GM10248 (cell line): ENCODE measurements around the gene ZRANB3.
"Not testable (repeated sequence)": the region's sequence is repeated elsewhere in the genome, so short reads cannot be mapped to it uniquely, and the experiment has no call there.

ENCODE experiments used
- CTCF ChIA-PET: fragments of 300-600 bp; sonication (Branson Sonifier 250); formaldehyde crosslinking; extraction: SDS; loops from one replicate; lab custom pipeline; 2021; ENCODE audit warnings: antibody characterized with exemption; lab: Yijun Ruan, JAX
- POLR2A ChIA-PET: fragments of 350-650 bp; sonication (Branson Sonifier 250); formaldehyde crosslinking; extraction: SDS; loops from one replicate; lab custom pipeline; 2020; ENCODE audit warnings: antibody characterized with exemption; lab: Yijun Ruan, JAX
- DNase-seq: peaks from one replicate; pipeline ENCODE4 v3.0.0; 2012; ENCODE audit errors: extremely low spot score
- TF ChIP-seq, protein P1 (sequence below): IDR thresholded peaks from 2 replicates; pipeline ENCODE4 v1.5.1; 2012; ENCODE audit warnings: mild to moderate bottlenecking, low read depth; ENCODE audit errors: extremely low read depth, missing control alignments, control extremely low read depth

ZRANB3 gene

DNA sequence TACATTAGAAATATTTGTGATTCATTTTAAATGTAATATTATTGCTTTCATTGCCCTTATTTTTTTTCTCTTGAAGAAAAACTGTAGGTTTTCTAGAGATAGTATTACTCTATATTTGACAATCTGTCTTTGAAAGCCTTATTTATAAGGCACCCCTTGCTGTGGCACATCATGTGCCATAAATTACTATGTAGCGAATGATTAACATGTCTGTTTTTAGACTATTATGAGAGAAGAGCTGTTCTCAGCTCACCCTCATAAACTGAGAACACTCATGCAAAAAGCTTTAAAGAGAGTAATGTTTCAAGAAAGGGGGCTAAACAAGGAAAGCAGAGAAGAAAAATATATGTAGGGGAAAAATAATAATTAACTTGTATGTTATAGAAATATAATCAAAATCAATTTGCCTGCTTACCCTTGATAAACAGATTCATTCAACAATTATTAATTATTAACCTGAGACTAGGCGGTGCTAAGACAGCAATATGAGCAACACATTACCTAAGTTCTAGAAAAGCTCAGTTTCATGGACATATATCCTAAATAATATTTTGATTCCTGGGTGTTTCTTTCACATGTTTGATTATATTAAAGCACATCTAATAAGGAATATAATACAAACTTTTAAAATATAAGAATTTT lies 409.9 kb downstream of the ZRANB3 start:
- TF ChIP-seq, protein P1, sequence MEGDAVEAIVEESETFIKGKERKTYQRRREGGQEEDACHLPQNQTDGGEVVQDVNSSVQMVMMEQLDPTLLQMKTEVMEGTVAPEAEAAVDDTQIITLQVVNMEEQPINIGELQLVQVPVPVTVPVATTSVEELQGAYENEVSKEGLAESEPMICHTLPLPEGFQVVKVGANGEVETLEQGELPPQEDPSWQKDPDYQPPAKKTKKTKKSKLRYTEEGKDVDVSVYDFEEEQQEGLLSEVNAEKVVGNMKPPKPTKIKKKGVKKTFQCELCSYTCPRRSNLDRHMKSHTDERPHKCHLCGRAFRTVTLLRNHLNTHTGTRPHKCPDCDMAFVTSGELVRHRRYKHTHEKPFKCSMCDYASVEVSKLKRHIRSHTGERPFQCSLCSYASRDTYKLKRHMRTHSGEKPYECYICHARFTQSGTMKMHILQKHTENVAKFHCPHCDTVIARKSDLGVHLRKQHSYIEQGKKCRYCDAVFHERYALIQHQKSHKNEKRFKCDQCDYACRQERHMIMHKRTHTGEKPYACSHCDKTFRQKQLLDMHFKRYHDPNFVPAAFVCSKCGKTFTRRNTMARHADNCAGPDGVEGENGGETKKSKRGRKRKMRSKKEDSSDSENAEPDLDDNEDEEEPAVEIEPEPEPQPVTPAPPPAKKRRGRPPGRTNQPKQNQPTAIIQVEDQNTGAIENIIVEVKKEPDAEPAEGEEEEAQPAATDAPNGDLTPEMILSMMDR: no peak
- POLR2A ChIA-PET: no interaction called here
- DNase-seq: no peak
- CTCF ChIA-PET: interaction anchor here (1.3 kb wide), 1 partner anchor 29 kb away, joined by 4 read pairs; no protein-coding TSS in a partner anchor

DNA sequence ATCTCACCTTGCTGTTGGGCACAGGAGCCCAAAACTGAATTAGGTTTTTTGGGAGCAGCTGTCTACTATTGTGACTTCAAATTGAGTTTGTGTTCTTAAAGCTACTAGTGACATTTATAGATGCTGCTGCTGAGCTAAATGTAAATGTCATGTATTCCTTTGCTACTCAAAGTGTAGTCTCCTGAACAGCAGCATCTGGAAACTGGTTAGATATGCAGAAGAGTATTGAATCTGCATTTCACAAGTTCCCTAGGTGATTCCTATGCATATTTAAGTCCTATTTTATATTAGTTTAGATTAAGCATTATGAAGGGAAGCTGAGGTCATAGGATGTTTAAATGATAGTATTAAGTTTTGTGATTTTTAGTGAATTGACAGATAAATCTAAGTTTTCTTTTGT lies 411.4 kb downstream of the ZRANB3 start:
- TF ChIP-seq, protein P1: no peak
- no peak for DNase-seq
- ChIA-PET CTCF (interaction anchor here (1.1 to 1.5 kb wide), 2 partner anchors 9 to 590 kb away, joined by 4 to 7 read pairs; no protein-coding TSS in a partner anchor), POLR2A (no interaction called here)

DNA sequence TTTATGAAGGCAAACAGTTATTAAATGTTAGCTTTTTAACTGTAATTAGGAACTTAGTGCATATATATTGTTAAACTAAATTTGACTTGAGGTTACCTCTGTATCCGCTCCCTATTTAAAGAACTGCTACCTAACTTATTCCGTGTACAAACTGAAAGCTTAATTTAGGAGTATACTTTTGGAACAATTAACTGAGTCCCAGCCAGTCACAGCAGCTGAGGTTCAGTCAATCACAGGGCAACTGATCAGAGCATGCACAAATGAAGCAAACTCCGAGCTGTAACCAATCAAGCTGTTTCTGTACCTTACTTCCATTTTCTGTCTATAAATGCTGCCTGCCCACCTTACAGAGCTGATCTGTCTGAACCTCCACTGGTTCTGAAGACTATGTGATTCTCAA lies 417.7 kb downstream of the ZRANB3 start:
- ChIA-PET CTCF (interaction anchor here (0.9 kb wide), 1 partner anchor 12 kb away, joined by 3 read pairs; no protein-coding TSS in a partner anchor), POLR2A (no interaction called here)
- TF ChIP-seq, protein P1: no peak
- DNase-seq: no peak

DNA sequence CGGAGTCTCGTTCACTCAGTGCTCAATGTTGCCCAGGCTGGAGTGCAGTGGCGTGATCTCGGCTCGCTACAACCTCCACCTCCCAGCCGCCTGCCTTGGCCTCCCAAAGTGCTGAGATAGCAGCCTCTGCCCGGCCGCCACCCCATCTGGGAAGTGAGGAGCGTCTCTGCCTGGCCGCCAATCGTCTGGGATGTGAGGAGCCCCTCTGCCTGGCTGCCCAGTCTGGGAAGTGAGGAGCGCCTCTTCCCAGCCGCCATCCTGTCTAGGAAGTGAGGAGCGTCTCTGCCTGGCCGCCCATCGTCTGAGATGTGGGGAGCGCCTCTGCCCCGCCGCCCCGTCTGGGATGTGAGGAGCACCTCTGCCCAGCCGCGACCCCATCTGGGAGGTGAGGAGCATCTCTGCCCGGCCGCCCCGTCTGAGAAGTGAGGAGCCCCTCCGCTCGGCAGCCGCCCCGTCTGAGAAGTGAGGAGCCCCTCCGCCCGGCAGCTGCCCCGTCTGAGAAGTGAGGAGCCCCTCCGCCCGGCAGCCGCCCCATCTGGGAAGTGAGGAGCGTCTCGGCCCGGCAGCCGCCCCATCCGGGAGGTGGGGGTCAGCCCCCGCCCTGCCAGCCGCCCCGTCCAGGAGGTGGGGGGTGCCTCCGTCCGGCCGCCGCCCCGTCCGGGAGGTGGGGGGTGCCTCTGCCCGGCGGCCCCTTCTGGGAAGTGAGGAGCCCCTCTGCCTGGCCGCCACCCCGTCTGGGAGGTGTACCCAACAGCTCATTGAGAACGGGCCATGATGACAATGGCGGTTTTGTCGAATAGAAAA lies 425.3 kb downstream of the ZRANB3 start:
- DNase-seq, CTCF ChIA-PET, POLR2A ChIA-PET: not testable (repeated sequence)

DNA sequence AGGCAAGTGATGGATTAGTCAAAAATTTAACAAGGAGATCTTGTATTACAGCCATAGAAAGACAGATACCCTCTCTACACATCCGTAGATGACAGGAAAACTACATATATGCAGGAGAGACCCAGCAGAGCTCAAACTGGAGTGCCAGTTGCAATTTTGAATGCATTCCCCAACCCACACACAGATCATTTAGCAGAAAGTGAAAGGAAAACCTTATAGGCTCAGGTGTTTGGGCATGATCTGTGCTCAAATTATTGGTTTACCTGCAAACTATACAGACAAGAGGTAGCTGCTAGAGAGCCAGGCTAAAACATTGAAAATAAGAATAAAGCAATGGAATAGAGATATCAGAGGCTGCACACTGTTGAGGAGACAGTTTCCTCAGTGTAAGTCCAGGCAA lies 427.2 kb downstream of the ZRANB3 start:
- ChIA-PET CTCF (no interaction called here), POLR2A (no interaction called here)
- DNase-seq: no peak
- TF ChIP-seq, protein P1: no peak

DNA sequence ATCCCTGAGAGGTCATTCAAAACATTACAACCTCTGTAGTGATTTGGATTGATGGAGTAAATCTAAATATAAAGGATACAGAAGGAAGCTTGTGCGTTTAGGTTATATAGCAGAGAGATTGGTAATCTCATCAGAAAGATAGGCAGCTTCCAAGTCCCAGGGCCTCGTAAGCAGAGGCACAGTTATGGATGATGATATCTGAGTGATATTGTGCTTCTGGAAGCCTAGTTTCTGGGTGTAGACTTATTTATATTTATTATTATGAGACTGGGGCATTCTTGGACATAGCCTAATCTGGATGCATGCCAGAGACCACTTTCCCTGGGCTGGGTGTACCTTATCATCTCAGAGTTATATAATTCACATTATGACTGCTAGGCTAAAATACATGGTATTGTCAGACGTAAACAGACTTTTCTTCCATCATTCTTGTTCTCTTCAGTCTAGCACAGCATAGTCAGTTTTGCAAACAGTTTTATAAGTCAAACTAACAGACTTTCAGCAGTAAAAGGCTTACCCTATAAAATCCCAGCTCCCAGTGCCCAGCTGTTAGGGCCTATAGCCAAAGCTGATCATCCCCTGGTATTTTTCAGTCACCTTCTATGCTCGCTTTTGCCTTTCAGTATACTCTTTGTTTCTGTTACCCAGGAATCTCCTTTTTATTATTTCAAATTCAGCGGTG lies 431.1 kb downstream of the ZRANB3 start:
- no peak for DNase-seq
- CTCF ChIA-PET: interaction anchor here (1.3 kb wide), 1 partner anchor 11 kb away, joined by 3 read pairs; no protein-coding TSS in a partner anchor
- POLR2A ChIA-PET: no interaction called here
- TF ChIP-seq, protein P1: no peak
